ENCODE results near the gene HS1BP3. TPM values are rescaled to one million over a fixed set of nuclear protein-coding genes. Genes with fewer than 3 reads are reported as not detected.

The HS1BP3 gene
- total RNA-seq, 1 donor from 2014 or later, result 22.1 TPM

- peaks cover 90% of the 10 kb centered on the region for H3K27me3 Mint-ChIP-seq
- H3K36me3 Mint-ChIP-seq, result no peaks in the 10 kb centered on the region
- TF ChIP-seq CTCF (conservative IDR thresholded peaks at IDR 0.05), result no peak
- no peak overlapping the region for H3K27ac Mint-ChIP-seq
- peak overlapping the region; percentile 85 for H3K4me3 Mint-ChIP-seq
- no peaks in the 10 kb centered on the region for H3K9me3 Mint-ChIP-seq
- H3K4me1 Mint-ChIP-seq (ENCODE audit: unreplicated experiment), result peaks cover 4% of the 10 kb centered on the region
- no peak for DNase-seq (ENCODE audit: extremely low spot score, unreplicated experiment)
These were observed 15.1 kb upstream of the HS1BP3 start for GRCh38 chr2:20666005-20666303.

DNA sequence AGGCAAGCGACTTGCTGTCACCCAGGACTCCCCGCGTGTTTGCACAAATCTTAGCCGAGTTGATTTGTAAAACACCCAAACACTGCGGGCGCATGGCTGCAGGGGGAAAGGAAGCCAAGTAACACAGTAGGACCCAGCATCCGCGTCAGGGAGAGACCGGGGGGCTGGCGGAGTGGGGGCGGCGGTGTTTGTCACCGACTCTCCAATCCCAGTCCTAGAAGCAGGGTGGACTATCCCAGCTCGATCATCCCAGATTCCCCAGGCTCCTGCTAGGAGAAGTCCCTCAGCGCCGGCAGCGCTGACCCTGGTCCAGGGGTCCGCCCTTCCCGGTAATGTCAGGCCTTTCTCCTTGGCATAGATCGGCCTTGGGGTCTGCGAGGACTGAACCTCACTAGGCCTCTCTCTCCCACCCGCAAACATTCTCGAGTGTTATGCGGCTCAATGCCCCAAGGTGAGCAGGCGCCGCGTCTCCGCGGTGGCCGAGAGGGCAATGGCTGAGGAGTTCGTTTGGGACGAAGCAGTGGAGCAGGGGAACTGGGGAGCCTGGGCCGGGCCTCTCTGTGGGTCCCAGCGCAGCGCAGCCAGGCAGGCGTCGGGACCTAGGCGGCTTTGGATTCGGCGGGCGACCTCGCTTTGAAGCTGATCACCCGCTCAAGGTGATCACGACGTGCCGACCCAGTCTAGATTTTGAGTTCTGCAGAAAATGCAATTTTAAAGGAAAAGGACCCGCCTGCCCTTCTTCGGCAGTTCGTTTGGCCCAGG lies 14.5 kb upstream of the HS1BP3 start:
- Mint-ChIP-seq H3K4me3 (peak overlapping the region; percentile 85), H3K36me3 (no peaks in the 10 kb centered on the region), H3K4me1 (ENCODE audit: unreplicated experiment) (peaks cover 4% of the 10 kb centered on the region), H3K27me3 (peaks cover 94% of the 10 kb centered on the region), H3K27ac (no peak overlapping the region), H3K9me3 (no peaks in the 10 kb centered on the region)
- TF ChIP-seq CTCF (conservative IDR thresholded peaks at IDR 0.05), result no peak
- DNase-seq (ENCODE audit: extremely low spot score, unreplicated experiment), result no peak

DNA sequence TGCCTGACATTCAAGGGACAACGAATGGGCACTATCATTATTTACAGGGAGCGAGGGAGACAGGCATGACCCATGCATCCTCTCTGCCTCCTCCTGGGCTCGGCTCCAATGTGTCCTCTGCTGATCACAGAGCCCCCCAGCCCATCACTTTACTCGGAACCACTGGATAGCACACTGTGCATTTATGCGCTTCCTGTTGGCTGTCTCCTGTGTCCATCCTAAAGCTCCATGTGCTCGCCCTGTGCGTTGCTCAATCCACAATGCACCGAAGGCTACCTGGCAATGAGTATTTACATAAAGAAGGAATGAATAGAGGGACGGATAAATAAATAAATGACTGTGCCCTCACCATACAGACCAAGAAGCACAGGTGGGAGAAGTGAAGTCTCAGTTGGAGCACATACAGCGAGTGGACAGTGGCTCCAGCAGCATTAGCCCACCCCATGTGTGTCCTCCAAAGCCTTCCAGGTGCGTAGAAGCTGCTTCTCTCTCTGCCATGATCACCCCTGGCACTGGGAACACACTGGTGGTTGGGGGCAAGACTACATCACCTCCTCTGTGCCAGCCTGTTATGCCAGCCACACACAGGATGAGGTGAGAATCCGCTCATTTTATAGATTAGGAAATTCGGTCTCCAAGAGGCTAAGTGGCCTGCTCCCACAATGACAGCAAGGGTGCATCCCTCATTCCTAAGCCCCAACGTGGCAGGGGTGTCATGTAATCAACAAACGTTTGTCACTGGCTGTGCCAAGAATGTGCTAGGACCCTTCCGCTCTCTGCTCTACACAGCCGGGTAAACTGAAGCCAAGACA lies 13.7 kb upstream of the HS1BP3 start:
- H3K27me3 Mint-ChIP-seq, result peaks cover 94% of the 10 kb centered on the region
- DNase-seq (ENCODE audit: extremely low spot score, unreplicated experiment), result no peak

DNA sequence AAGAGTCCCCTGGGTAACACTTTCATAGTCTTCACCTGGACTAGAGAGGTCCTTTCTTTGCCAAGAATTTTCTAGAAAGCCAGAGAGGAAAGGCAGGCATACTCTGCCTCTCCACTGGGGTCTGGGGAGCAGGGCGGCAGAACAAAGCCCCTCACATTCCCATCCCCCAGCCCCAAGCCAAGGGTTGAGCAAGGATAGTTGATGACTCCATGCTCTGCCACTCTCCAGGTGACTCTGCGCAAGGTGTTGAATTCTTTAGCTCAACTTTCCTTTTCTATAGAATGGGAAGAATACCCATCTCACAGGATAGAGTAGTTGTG lies 13.1 kb upstream of the HS1BP3 start:
- Mint-ChIP-seq H3K27ac (no peak overlapping the region), H3K36me3 (no peaks in the 10 kb centered on the region), H3K9me3 (no peaks in the 10 kb centered on the region), H3K4me3 (peak overlapping the region; percentile 36), H3K4me1 (ENCODE audit: unreplicated experiment) (peaks cover 4% of the 10 kb centered on the region), H3K27me3 (peaks cover 94% of the 10 kb centered on the region)
- no peak for DNase-seq (ENCODE audit: extremely low spot score, unreplicated experiment)
- TF ChIP-seq CTCF (conservative IDR thresholded peaks at IDR 0.05), result no peak

More for the DNA sequence above, 13.7 kb upstream of the HS1BP3 start:
- Mint-ChIP-seq H3K4me1 (ENCODE audit: unreplicated experiment) (peaks cover 4% of the 10 kb centered on the region), H3K36me3 (no peaks in the 10 kb centered on the region), H3K27ac (no peak overlapping the region), H3K4me3 (peak overlapping the region; percentile 85), H3K9me3 (no peaks in the 10 kb centered on the region)
- TF ChIP-seq CTCF (conservative IDR thresholded peaks at IDR 0.05), result no peak

DNA sequence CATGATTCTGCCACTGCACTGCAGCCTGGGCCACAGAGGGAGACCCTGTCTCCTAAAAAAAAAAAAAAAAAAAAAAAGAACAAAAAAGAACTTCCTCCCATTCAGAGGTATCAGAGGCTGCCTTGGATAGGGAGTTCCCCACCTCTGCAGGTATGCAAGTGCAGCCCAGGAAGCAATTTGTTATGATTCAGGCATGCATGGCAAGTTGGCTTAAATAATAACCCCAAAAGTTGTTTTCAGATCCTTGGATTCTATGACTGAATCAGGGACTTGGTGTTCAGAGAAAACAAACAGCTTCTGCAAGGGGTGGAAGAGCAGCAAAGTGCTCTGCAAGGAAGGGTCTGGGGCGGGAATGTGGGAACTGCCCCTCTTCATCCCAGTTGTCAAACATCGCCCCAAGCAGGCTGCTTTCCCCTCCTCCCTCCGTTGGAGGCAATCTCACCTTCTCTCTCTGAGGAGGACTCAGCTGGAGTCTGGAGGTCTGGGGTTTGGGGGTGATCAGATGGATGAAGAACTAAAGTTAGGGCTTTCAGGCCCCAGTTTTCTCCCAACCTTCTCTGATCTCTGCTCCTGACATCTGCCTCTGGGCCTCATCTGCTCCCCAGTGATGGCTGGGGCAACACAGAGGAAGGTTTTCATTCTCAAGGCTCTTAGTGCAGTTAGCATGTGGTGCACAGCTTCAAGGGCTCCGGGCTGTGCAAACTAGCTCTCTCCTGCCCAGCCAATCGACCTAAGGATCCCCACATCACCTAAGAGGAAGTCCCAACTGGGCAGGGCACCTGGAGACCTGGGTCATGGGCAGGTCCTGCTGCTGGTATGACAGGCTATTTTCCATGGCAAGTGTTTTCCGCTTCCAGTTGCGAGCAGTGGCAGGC lies 12.5 kb upstream of the HS1BP3 start:
- Mint-ChIP-seq H3K4me1 (ENCODE audit: unreplicated experiment) (peaks cover 4% of the 10 kb centered on the region), H3K4me3 (peak overlapping the region; percentile 36), H3K27me3 (peaks cover 93% of the 10 kb centered on the region), H3K27ac (no peak overlapping the region), H3K9me3 (no peaks in the 10 kb centered on the region), H3K36me3 (no peaks in the 10 kb centered on the region)
- no peak for TF ChIP-seq CTCF (conservative IDR thresholded peaks at IDR 0.05)
- no peak for DNase-seq (ENCODE audit: extremely low spot score, unreplicated experiment)

Measured in type B pancreatic cell (in vitro differentiated cells).